HFFc6 (cell line): ENCODE results near the gene KCNAB1. TPM values are rescaled to one million over a fixed set of nuclear protein-coding genes. Genes with fewer than 3 reads are reported as not detected.

Experiments
- DNase-seq: peaks from one replicate; pipeline ENCODE4 v3.0.0-alpha.2; 2018
- H3K27ac Mint-ChIP-seq: 2 replicates; pipeline ENCODE4 v1.8.0; 2020; ENCODE audit warnings: mild to moderate bottlenecking, mixed read lengths
- H3K27me3 Mint-ChIP-seq: 2 replicates; pipeline ENCODE4 v1.8.0; 2021; ENCODE audit warnings: mild to moderate bottlenecking, moderate library complexity, mixed read lengths; ENCODE audit not compliant: insufficient read depth
- H3K36me3 Mint-ChIP-seq: 2 replicates; pipeline ENCODE4 v1.8.0; 2021; ENCODE audit warnings: low read depth, mixed read lengths
- H3K4me1 Mint-ChIP-seq: 2 replicates; pipeline ENCODE4 v1.8.0; 2020; ENCODE audit warnings: low read depth, mixed read lengths
- H3K4me3 Mint-ChIP-seq: 2 replicates; pipeline ENCODE4 v1.8.0; 2020; ENCODE audit warnings: mild to moderate bottlenecking, moderate library complexity, mixed read lengths
- H3K9me3 Mint-ChIP-seq: 2 replicates; pipeline ENCODE4 v1.8.0; 2020; ENCODE audit warnings: mild to moderate bottlenecking, mixed read lengths
- total RNA-seq, 6 experiments: library from RNA; stranded (reverse); fragmentation: NEBNext Ultra II Directional; extraction: Animal tissue kit (Norgen Biotek cat#: 25700); gene quantifications; 2 replicates in 1 of 6; 3 replicates in 5 of 6; pipeline ENCODE4 v1.2.3, GENCODE V29; 2021
- TF ChIP-seq, protein P1 (sequence below): fragments of 200-600 bp; sonication (generic); IDR thresholded peaks from 2 replicates; pipeline ENCODE4 v1.5.0; 2021; ENCODE audit warnings: antibody characterized with exemption, mild to moderate bottlenecking

The KCNAB1 gene
- total RNA-seq, 6 experiments from 2014 or later: not detected

DNA sequence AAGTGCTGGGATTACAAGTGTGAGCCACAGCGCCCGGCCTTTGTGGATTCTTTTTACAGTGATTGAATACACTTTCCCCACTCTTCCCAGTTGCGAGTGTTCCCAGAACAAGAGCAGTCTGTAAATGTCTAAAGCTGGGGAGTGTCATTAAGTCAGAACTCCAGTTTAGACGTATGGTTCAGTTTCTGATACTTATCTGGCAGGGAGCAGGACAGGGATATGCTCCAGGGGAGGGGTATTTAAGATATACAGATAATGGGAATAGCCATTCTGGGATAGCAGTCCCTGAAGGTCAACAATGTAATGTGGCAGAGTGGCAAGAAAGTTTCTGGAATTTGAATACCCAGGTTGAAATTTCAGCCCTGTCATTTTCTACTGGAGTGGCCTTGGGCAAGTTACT lies 270.5 kb downstream of the KCNAB1 start:
- H3K36me3 Mint-ChIP-seq: no peaks in the 10 kb centered on the region
- TF ChIP-seq, protein P1, sequence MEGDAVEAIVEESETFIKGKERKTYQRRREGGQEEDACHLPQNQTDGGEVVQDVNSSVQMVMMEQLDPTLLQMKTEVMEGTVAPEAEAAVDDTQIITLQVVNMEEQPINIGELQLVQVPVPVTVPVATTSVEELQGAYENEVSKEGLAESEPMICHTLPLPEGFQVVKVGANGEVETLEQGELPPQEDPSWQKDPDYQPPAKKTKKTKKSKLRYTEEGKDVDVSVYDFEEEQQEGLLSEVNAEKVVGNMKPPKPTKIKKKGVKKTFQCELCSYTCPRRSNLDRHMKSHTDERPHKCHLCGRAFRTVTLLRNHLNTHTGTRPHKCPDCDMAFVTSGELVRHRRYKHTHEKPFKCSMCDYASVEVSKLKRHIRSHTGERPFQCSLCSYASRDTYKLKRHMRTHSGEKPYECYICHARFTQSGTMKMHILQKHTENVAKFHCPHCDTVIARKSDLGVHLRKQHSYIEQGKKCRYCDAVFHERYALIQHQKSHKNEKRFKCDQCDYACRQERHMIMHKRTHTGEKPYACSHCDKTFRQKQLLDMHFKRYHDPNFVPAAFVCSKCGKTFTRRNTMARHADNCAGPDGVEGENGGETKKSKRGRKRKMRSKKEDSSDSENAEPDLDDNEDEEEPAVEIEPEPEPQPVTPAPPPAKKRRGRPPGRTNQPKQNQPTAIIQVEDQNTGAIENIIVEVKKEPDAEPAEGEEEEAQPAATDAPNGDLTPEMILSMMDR: no peak
- no peaks in the 10 kb centered on the region for H3K9me3 Mint-ChIP-seq
- peaks cover 6% of the 10 kb centered on the region for H3K27me3 Mint-ChIP-seq
- peaks cover 14% of the 10 kb centered on the region for H3K4me1 Mint-ChIP-seq
- no peak overlapping the region for H3K27ac Mint-ChIP-seq
- no peak overlapping the region for H3K4me3 Mint-ChIP-seq
- DNase-seq: no peak

DNA sequence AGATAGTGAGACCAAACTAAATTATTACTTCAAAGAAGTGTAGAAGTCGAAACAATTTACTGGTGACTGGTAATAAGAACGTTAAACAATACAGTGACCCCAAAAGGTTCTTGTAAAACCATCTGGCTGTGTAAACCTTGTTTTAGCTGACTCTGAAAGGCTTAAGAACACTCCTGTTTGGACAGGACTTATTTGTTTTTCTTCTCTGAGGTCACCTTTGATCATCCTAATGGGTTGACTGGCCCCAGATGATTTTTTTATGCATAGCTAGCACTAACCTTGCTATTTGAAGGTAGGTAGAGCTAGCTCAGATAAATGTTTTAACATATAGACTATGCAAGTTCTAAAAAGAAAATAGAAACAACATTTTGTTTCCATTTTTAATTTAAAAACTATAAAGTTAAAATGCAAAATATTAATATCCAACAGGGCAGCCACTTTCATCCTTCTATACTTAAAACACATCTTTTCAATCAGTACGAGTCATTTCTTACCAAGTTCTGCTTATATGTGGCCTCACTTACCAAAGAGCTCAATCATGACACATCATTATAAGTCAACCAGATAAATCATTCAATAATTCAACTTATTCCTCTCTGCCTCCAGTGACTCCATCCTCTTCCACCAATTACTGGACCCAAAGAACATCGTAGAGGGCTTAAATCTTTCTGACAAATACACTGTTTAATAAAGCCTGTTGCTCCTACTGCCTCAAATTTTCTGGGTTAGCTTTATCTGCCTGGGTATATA lies 275.8 kb downstream of the KCNAB1 start:
- TF ChIP-seq, protein P1: no peak
- H3K4me1 Mint-ChIP-seq: no peaks in the 10 kb centered on the region
- peaks cover 4% of the 10 kb centered on the region; the same call in 1 of the 2 replicates for H3K27me3 Mint-ChIP-seq
- DNase-seq: no peak
- H3K9me3 Mint-ChIP-seq: no peaks in the 10 kb centered on the region
- H3K27ac Mint-ChIP-seq: no peak overlapping the region
- no peak overlapping the region for H3K4me3 Mint-ChIP-seq
- H3K36me3 Mint-ChIP-seq: no peaks in the 10 kb centered on the region

DNA sequence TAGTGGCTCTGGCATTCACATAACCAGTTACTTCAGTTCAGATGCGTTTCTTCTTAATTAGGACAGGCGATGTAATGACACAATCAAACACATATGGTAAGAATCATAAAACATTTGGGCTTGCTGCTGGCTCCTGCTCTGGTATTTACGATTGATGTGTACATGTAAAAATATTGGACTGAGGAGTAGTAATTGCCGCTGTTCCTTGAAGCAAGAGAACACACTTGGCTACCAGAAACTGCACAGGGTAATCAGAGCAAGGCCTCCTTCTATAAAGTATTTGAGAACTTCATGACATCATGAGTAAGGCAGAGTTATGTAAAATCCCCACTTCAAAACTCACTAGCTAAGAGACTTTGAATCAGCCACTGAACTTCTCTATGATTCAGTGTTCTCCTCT lies 276.5 kb downstream of the KCNAB1 start:
- TF ChIP-seq, protein P1: no peak

DNA sequence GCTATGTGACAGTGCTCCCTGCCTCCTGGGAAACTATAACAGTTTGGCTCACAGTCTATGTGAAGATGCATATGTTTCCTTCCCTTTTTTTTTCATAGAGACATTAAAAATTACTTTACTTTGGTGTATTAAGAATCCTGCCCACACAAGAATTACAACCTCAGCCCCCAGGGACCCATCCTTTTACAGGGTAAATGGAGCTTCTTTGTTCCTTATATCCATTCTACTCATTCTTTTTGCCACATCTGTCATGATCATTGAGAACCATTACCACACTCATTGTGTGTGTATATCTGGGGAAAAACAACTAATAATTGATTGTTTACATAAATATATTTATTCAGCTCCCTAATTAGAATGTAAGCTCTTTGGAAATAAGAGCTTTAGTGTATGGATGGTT lies 277.2 kb downstream of the KCNAB1 start:
- TF ChIP-seq, protein P1: no peak
- Mint-ChIP-seq H3K36me3 (no peaks in the 10 kb centered on the region), H3K27ac (no peak overlapping the region), H3K4me3 (no peak overlapping the region), H3K9me3 (no peaks in the 10 kb centered on the region), H3K4me1 (no peaks in the 10 kb centered on the region), H3K27me3 (peaks cover 2% of the 10 kb centered on the region; the same call in 1 of the 2 replicates)
- DNase-seq: no peak

More for the DNA sequence above, 276.5 kb downstream of the KCNAB1 start:
- H3K27me3 Mint-ChIP-seq: peaks cover 3% of the 10 kb centered on the region; the same call in 1 of the 2 replicates
- H3K9me3 Mint-ChIP-seq: no peaks in the 10 kb centered on the region
- H3K27ac Mint-ChIP-seq: no peak overlapping the region
- H3K36me3 Mint-ChIP-seq: no peaks in the 10 kb centered on the region
- H3K4me1 Mint-ChIP-seq: no peaks in the 10 kb centered on the region
- H3K4me3 Mint-ChIP-seq: no peak overlapping the region
- DNase-seq: no peak

DNA sequence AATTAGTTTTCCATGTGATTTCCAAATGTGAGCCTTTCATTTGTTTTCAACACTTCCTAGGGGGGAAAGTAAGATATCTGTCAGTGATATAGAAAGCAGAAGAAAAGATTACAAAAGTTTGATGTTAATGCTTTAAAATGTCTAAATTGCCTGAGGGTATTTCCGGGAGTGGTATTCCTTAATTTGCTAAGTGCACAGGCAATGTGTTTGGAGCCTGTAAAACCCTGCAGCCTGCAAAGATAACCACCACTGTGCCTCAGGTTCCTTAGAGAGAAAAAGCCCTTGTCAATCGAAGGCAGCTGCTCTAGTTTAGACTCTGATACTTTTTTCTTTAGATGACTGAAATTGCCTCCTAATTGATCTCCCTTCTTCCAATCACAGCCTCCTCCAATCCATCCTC lies 279.7 kb downstream of the KCNAB1 start:
- H3K27ac Mint-ChIP-seq: no peak overlapping the region
- no peaks in the 10 kb centered on the region for H3K36me3 Mint-ChIP-seq
- H3K4me3 Mint-ChIP-seq: no peak overlapping the region
- peaks cover 2% of the 10 kb centered on the region; the same call in 1 of the 2 replicates for H3K27me3 Mint-ChIP-seq
- TF ChIP-seq, protein P1: no peak
- H3K9me3 Mint-ChIP-seq: no peaks in the 10 kb centered on the region
- no peak for DNase-seq
- H3K4me1 Mint-ChIP-seq: no peaks in the 10 kb centered on the region
